ENCODE data around the gene C10orf105.

The C10orf105 gene

GRCh38 chr10:71665456-71665855 is 54.1 kb downstream of the C10orf105 start:
- no peak overlapping the region for H3K27ac ChIP-seq
- no peak for TF ChIP-seq CTCF (conservative IDR thresholded peaks at IDR 0.05)

- no peak overlapping the region for H3K27ac ChIP-seq
- TF ChIP-seq CTCF (conservative IDR thresholded peaks at IDR 0.05) = no peak
Measured at GRCh38 chr10:71664585-71664984, 55.0 kb downstream of the C10orf105 start.

GRCh38 chr10:71663311-71663710 is 56.3 kb downstream of the C10orf105 start:
- no peak for TF ChIP-seq CTCF (conservative IDR thresholded peaks at IDR 0.05)
- H3K27ac ChIP-seq = no peak overlapping the region

- TF ChIP-seq CTCF (conservative IDR thresholded peaks at IDR 0.05) = no peak
- no peak overlapping the region for H3K27ac ChIP-seq
Measured at GRCh38 chr10:71661779-71662336, 57.7 kb downstream of the C10orf105 start.

All from VCaP (cell line).